ENCODE data around the gene TMEM132A. TPM values are rescaled to one million over a fixed set of nuclear protein-coding genes. Genes with fewer than 3 reads are reported as not detected.

TMEM132A gene
- total RNA-seq, 1 donor from 2014 or later, result 218 TPM

DNA sequence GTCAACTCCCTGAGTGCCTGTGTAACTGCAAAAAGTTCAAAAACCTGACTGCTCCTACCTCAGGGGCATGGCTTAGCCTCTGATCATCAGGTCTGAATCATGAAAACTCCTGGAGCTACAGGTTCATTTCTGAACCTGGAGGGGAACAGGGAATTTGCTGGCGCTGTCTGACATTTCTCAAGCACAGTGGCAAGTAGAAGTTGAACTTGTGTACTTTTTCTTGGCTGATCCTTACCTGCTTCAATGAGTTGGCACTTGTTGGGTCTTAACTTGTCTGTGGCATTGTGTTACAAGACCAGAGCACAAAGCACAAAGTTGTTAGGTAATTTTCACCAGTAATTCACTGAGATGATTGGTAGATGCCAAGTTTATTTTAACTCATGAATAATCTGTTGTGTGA lies 7.0 kb upstream of the TMEM132A start:
- peaks cover 34% of the 10 kb centered on the region for H3K4me1 Mint-ChIP-seq (ENCODE audit: unreplicated experiment)
- DNase-seq (ENCODE audit: extremely low spot score, unreplicated experiment), result no peak
- peak overlapping the region; percentile 72 for H3K4me3 Mint-ChIP-seq
- no peak overlapping the region for H3K27ac Mint-ChIP-seq
- TF ChIP-seq, protein P1, sequence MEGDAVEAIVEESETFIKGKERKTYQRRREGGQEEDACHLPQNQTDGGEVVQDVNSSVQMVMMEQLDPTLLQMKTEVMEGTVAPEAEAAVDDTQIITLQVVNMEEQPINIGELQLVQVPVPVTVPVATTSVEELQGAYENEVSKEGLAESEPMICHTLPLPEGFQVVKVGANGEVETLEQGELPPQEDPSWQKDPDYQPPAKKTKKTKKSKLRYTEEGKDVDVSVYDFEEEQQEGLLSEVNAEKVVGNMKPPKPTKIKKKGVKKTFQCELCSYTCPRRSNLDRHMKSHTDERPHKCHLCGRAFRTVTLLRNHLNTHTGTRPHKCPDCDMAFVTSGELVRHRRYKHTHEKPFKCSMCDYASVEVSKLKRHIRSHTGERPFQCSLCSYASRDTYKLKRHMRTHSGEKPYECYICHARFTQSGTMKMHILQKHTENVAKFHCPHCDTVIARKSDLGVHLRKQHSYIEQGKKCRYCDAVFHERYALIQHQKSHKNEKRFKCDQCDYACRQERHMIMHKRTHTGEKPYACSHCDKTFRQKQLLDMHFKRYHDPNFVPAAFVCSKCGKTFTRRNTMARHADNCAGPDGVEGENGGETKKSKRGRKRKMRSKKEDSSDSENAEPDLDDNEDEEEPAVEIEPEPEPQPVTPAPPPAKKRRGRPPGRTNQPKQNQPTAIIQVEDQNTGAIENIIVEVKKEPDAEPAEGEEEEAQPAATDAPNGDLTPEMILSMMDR (conservative IDR thresholded peaks at IDR 0.05), result no peak
- no peaks in the 10 kb centered on the region for H3K9me3 Mint-ChIP-seq
- H3K27me3 Mint-ChIP-seq, result no peaks in the 10 kb centered on the region
- peaks cover 8% of the 10 kb centered on the region for H3K36me3 Mint-ChIP-seq

DNA sequence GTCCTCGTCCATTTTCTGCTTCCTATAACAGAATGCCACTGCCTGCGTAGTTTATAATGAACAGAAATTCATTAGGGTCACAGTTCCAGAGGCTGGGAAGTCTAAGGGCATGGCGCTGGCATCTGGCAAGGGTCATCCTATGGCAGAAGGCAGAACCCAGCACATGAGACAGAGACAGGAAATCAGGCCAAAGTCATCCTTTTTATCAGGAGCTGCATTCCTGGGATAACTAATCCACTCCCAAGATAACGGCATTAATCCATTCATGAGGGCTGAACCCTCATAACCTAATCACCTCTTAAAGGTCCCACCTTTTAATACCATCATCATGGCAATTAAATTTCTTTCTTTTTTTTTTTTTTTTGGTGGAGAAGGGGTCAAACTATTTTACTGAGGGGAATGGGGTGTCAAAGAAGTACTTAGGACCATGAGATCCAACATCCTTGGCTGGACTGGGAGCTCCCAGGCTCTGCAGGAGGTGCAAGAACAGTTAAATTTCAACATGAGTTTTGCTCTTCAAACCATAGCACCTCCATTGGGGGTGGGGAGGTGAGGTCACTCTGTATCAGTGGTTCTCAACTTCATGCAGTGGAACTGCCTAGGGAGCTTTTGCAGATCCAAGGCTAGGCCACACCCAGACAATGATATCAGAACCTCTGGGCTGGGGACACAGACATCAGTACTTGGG lies 5.9 kb upstream of the TMEM132A start:
- no peak for DNase-seq (ENCODE audit: extremely low spot score, unreplicated experiment)
- H3K36me3 Mint-ChIP-seq, result peaks cover 11% of the 10 kb centered on the region
- no peaks in the 10 kb centered on the region for H3K27me3 Mint-ChIP-seq
- TF ChIP-seq, protein P1 (conservative IDR thresholded peaks at IDR 0.05), result no peak
- H3K27ac Mint-ChIP-seq, result peak overlapping the region; percentile 61
- peaks cover 30% of the 10 kb centered on the region for H3K4me1 Mint-ChIP-seq (ENCODE audit: unreplicated experiment)
- H3K4me3 Mint-ChIP-seq, result peak overlapping the region; percentile 28
- no peaks in the 10 kb centered on the region for H3K9me3 Mint-ChIP-seq

DNA sequence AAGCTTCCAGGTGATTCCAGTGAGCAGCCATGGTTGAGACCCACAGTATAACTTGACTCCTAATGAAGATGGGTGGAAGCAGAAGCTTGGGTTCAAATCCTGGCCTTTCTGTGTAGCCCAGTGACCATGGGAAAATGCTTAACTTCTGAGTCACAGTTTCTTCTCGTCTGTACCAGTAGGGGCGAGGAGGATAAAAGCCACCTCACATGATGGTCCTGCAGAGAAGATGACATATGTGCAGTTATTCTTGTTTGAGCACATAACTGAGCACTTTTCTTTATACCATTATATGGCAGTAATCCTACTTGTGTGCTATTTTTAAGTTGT lies 5.4 kb upstream of the TMEM132A start:
- peak overlapping the region; percentile 55 for H3K27ac Mint-ChIP-seq
- TF ChIP-seq, protein P1 (conservative IDR thresholded peaks at IDR 0.05), result no peak
- peaks cover 11% of the 10 kb centered on the region for H3K36me3 Mint-ChIP-seq
- no peaks in the 10 kb centered on the region for H3K27me3 Mint-ChIP-seq
- no peak for DNase-seq (ENCODE audit: extremely low spot score, unreplicated experiment)
- H3K4me3 Mint-ChIP-seq, result no peak overlapping the region
- peaks cover 25% of the 10 kb centered on the region for H3K4me1 Mint-ChIP-seq (ENCODE audit: unreplicated experiment)
- no peaks in the 10 kb centered on the region for H3K9me3 Mint-ChIP-seq

DNA sequence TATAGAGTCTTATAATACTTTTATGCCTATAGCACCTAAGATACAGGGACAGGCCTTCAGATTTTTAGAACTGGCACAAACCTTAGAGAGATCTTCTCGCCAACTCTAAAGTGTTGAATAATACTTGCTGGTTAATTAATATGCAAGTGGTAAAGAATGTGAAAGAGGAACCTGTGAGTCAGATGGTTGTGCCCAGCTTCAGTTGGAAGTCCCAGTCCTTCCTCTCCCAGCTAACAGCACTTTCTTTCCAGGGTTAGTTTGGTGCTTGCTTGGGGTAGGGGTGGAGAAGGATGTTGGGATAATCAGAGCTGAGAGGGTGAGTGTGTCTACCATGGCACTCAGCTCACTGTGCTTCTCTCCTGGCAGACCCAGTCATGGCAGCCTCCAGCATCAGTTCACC lies 4.9 kb upstream of the TMEM132A start:
- DNase-seq (ENCODE audit: extremely low spot score, unreplicated experiment), result no peak
- TF ChIP-seq, protein P1 (conservative IDR thresholded peaks at IDR 0.05), result no peak
- H3K36me3 Mint-ChIP-seq, result peaks cover 11% of the 10 kb centered on the region
- peaks cover 23% of the 10 kb centered on the region for H3K4me1 Mint-ChIP-seq (ENCODE audit: unreplicated experiment)
- no peaks in the 10 kb centered on the region for H3K9me3 Mint-ChIP-seq
- no peaks in the 10 kb centered on the region for H3K27me3 Mint-ChIP-seq
- peak overlapping the region; percentile 55 for H3K27ac Mint-ChIP-seq
- H3K4me3 Mint-ChIP-seq, result no peak overlapping the region

DNA sequence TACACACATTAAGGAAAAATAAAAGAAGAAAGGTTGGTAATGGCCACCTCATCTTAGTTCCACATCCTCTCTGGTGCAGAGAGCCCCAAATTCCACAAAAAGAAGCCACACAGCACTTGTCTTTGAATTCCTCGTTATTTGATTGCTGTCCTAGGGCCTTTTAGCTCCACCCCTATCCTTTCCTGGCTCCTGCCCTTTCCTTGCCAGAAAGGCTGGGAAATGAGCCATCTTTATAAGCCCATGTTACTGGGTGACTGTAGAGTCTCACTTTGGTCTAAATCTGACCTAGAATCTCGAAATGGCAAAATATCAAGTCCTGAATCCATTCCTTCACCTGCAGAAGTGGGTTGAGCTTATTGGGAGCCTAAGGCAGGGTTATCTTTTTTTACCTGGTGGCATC lies 4.3 kb upstream of the TMEM132A start:
- H3K4me3 Mint-ChIP-seq, result no peak overlapping the region
- H3K9me3 Mint-ChIP-seq, result no peaks in the 10 kb centered on the region
- peaks cover 23% of the 10 kb centered on the region for H3K4me1 Mint-ChIP-seq (ENCODE audit: unreplicated experiment)
- H3K27me3 Mint-ChIP-seq, result no peaks in the 10 kb centered on the region
- no peak for DNase-seq (ENCODE audit: extremely low spot score, unreplicated experiment)
- no peak overlapping the region for H3K27ac Mint-ChIP-seq
- TF ChIP-seq, protein P1 (conservative IDR thresholded peaks at IDR 0.05), result no peak
- peaks cover 11% of the 10 kb centered on the region for H3K36me3 Mint-ChIP-seq

Data from type B pancreatic cell (in vitro differentiated cells).